ENCODE results near the gene BICDL1. TPM values are rescaled to one million over a fixed set of nuclear protein-coding genes. Genes with fewer than 3 reads are reported as not detected.
"Not testable (repeated sequence)": the region's sequence is repeated elsewhere in the genome, so short reads cannot be mapped to it uniquely, and the experiment has no call there.

BICDL1 gene
- total RNA-seq, 4 donors from 2014 or later: 127 to 207 (median 129) TPM

- 85% methylated on average over 9 of the region's 9 CpGs for WGBS
- H3K27ac ChIP-seq: no peak overlapping the region
- no peaks in the 10 kb centered on the region for H3K9me3 ChIP-seq
- H3K27me3 ChIP-seq: no peaks in the 10 kb centered on the region
- no peaks in the 10 kb centered on the region for H3K4me1 ChIP-seq
- no peak overlapping the region for H3K4me3 ChIP-seq
- TF ChIP-seq POLR2A (IDR thresholded peaks at IDR 0.05) (no peak), EP300 (IDR thresholded peaks at IDR 0.05) (no peak), CTCF (IDR thresholded peaks at IDR 0.05) (no peak), POLR2AphosphoS5 (IDR thresholded peaks at IDR 0.05) (no peak)
- DNase-seq (ENCODE audit: low spot score in 2 of 2): no peak
- H3K36me3 ChIP-seq: no peaks in the 10 kb centered on the region
Observed at GRCh38 chr12:120013659-120014380, 24.8 kb downstream of the BICDL1 start.

GRCh38 chr12:120014381-120014735, 25.3 kb downstream of the BICDL1 start:
- not testable (repeated sequence) for DNase-seq (ENCODE audit: low spot score in 2 of 2); H3K4me1 ChIP-seq; H3K27ac ChIP-seq; H3K9me3 ChIP-seq; H3K4me3 ChIP-seq; H3K27me3 ChIP-seq; H3K36me3 ChIP-seq
- WGBS: 94% methylated on average over 11 of the region's 11 CpGs

GRCh38 chr12:120015313-120015712, 26.3 kb downstream of the BICDL1 start:
- no peak for DNase-seq (ENCODE audit: low spot score in 2 of 2)
- WGBS: 79% methylated on average over 3 of the region's 3 CpGs

DNA sequence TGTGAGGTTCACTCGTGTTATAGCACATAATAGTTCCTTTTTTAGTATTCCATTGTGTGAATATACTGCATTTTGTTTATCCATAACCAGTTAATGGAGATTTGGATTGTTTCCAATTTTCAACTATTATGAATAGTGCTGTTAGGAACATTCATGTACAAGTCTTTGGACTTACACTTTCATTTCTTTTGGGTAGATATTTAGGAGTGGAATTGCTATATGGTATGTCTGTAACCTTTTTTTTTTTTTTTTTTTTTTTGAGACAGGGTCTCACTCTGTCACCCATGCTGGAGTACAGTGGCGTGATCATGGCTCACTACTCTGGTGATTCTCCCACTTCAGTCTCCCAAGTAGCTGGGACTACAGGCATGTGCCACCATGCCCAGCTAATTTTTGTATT, 27.2 kb downstream of the BICDL1 start:
- not testable (repeated sequence) for H3K27me3 ChIP-seq; DNase-seq (ENCODE audit: low spot score in 2 of 2); H3K36me3 ChIP-seq; H3K27ac ChIP-seq; H3K4me3 ChIP-seq; H3K9me3 ChIP-seq; H3K4me1 ChIP-seq
- 89% methylated on average over 2 of the region's 2 CpGs for WGBS

More at GRCh38 chr12:120015313-120015712, 26.3 kb downstream of the BICDL1 start:
- Histone ChIP-seq H3K27me3 (no peaks in the 10 kb centered on the region), H3K4me3 (no peak overlapping the region), H3K9me3 (no peaks in the 10 kb centered on the region), H3K36me3 (no peaks in the 10 kb centered on the region), H3K27ac (no peak overlapping the region), H3K4me1 (no peaks in the 10 kb centered on the region)
- TF ChIP-seq EP300 (IDR thresholded peaks at IDR 0.05): no peak
- no peak for TF ChIP-seq POLR2AphosphoS5 (IDR thresholded peaks at IDR 0.05)
- TF ChIP-seq CTCF (IDR thresholded peaks at IDR 0.05): no peak
- TF ChIP-seq POLR2A (IDR thresholded peaks at IDR 0.05): no peak

DNA sequence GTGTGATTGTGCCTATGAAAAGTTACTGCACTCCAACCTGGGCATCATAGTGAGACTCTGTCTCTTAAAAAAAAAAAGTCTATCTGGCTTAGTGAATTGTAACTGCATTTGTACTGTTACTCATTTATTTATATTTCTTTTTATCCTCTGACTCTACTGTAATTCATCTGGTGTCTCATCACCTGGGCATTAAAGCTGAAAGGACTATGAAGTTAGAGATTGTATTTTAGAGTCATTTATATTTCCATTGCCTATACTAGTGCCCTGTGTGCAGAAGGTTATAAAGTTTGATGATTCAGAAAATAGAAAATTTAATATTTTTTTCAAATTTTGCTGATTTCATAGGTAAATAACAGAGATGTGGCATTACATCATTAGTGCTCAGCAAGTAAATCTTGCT, 30.2 kb downstream of the BICDL1 start:
- Histone ChIP-seq H3K27me3 (no peaks in the 10 kb centered on the region), H3K9me3 (no peaks in the 10 kb centered on the region), H3K4me1 (no peaks in the 10 kb centered on the region), H3K36me3 (no peaks in the 10 kb centered on the region), H3K27ac (no peak overlapping the region), H3K4me3 (no peak overlapping the region)
- no peak for TF ChIP-seq EP300 (IDR thresholded peaks at IDR 0.05)
- TF ChIP-seq CTCF (IDR thresholded peaks at IDR 0.05): no peak
- TF ChIP-seq POLR2AphosphoS5 (IDR thresholded peaks at IDR 0.05): no peak
- no peak for TF ChIP-seq POLR2A (IDR thresholded peaks at IDR 0.05)
- no peak for DNase-seq (ENCODE audit: low spot score in 2 of 2)

DNA sequence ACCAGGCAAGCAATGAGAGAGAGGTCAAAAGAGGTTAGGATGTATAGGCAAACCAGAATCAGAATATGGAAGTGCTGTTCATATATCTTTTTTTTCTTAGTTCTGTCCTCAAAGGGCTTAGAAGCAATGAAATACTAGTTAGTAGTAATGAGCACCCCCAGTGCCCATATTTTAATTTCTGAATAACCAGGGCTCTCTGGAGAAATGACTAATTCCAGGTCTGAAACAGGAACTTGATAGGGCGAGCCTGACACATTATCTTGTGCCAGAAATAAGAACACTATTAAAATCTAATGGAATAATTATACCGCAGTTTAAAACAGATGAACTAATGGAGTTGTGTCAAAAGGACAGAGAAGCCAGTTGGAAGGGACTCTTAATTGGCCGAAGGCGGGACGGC, 30.9 kb downstream of the BICDL1 start:
- TF ChIP-seq CTCF (IDR thresholded peaks at IDR 0.05) (no peak), EP300 (IDR thresholded peaks at IDR 0.05) (no peak), POLR2AphosphoS5 (IDR thresholded peaks at IDR 0.05) (no peak), POLR2A (IDR thresholded peaks at IDR 0.05) (no peak)
- H3K27ac ChIP-seq: no peak overlapping the region
- no peak for DNase-seq (ENCODE audit: low spot score in 2 of 2)
- no peaks in the 10 kb centered on the region for H3K36me3 ChIP-seq
- H3K9me3 ChIP-seq: no peaks in the 10 kb centered on the region
- 58% methylated on average over 5 of the region's 5 CpGs for WGBS
- H3K4me1 ChIP-seq: no peaks in the 10 kb centered on the region
- no peaks in the 10 kb centered on the region for H3K27me3 ChIP-seq
- H3K4me3 ChIP-seq: no peak overlapping the region

Data from suprapubic skin (tissue), 4 donors.